Measurements from ENCODE around the gene CATSPER3. TPM values are rescaled to one million over a fixed set of nuclear protein-coding genes. Genes with fewer than 3 reads are reported as not detected.

Gene CATSPER3
- total RNA-seq (1 to 10 TPM in 1 of 4 donors, not detected in 3; 1.4 TPM), polyA plus RNA-seq (1 to 10 TPM in 1 of 3 donors, under 1 TPM in 1, not detected in 1; 0.57 to 1.2 TPM)

GRCh38 chr5:134967607-134968006 lies at the start of gene CATSPER3:
Gene CATSPER3 (plus strand): TSS chr5:134967907. CDS start chr5:134967992, 85 bp downstream.
- intact Hi-C loops (cut with DNase I): no loop called here
- Histone ChIP-seq H3K27me3 (no peaks in the 10 kb centered on the region), H3K9me3 (no peaks in the 10 kb centered on the region), H3K4me1 (no peaks in the 10 kb centered on the region), H3K4me3 (no peak within 1 kb of the TSS), H3K27ac (no peak within 1 kb of the TSS), H3K36me3 (peaks cover 0 to 29% (median 0%) of the 10 kb centered on the region in 4 donors)
- TF ChIP-seq POLR2AphosphoS5 (IDR thresholded peaks at IDR 0.05): no peak
- WGBS, 2 donors: 94 to 95% methylated on average over 3 of the region's 3 CpGs
- DNase-seq: no peak

GRCh38 chr5:134918861-134919260 lies 48.8 kb upstream of the CATSPER3 start:
- Histone ChIP-seq H3K36me3 (peaks cover 0 to 31% (median 4%) of the 10 kb centered on the region in 4 donors), H3K27me3 (no peaks in the 10 kb centered on the region), H3K9me3 (no peaks in the 10 kb centered on the region), H3K27ac (no peak overlapping the region), H3K4me3 (no peak overlapping the region), H3K4me1 (no peaks in the 10 kb centered on the region)
- intact Hi-C loops (cut with DNase I): no loop called here
- WGBS, 2 donors: 95 to 96% methylated on average over 3 of the region's 3 CpGs
- TF ChIP-seq POLR2AphosphoS5 (IDR thresholded peaks at IDR 0.05) (no peak), CTCF (IDR thresholded peaks at IDR 0.05) (no peak), POLR2A (IDR thresholded peaks at IDR 0.05) (no peak), EP300 (IDR thresholded peaks at IDR 0.05) (no peak)
- DNase-seq: no peak

- 94 to 97% methylated on average over 9 of the region's 9 CpGs for WGBS, 2 donors
- no peak for TF ChIP-seq EP300 (IDR thresholded peaks at IDR 0.05)
- no peak for TF ChIP-seq CTCF (IDR thresholded peaks at IDR 0.05)
- TF ChIP-seq POLR2AphosphoS5 (IDR thresholded peaks at IDR 0.05): no peak
- TF ChIP-seq POLR2A (IDR thresholded peaks at IDR 0.05): no peak
- Histone ChIP-seq H3K27ac (no peak overlapping the region), H3K4me3 (no peak overlapping the region), H3K36me3 (peaks cover 0 to 13% (median 2%) of the 10 kb centered on the region in 4 donors), H3K27me3 (no peaks in the 10 kb centered on the region), H3K9me3 (no peaks in the 10 kb centered on the region), H3K4me1 (no peaks in the 10 kb centered on the region)
- DNase-seq: no peak
- intact Hi-C loops (cut with DNase I): no loop called here
Observed at GRCh38 chr5:134920848-134921575, 46.7 kb upstream of the CATSPER3 start.

- intact Hi-C loops (cut with DNase I): no loop called here
- no peak overlapping the region for H3K27ac ChIP-seq
- WGBS, 2 donors: 98 to 99% methylated on average over 3 of the region's 3 CpGs
- H3K9me3 ChIP-seq: no peaks in the 10 kb centered on the region
- H3K4me1 ChIP-seq: no peaks in the 10 kb centered on the region
- H3K36me3 ChIP-seq: peaks cover 0 to 3% (median 0%) of the 10 kb centered on the region in 4 donors
- no peak for DNase-seq
- no peak overlapping the region for H3K4me3 ChIP-seq
- TF ChIP-seq EP300 (IDR thresholded peaks at IDR 0.05) (no peak), POLR2A (IDR thresholded peaks at IDR 0.05) (no peak)
- H3K27me3 ChIP-seq: no peaks in the 10 kb centered on the region
Observed at GRCh38 chr5:134932508-134932907, 35.2 kb upstream of the CATSPER3 start.

- H3K9me3 ChIP-seq: no peaks in the 10 kb centered on the region
- H3K36me3 ChIP-seq: peaks cover 0 to 3% (median 0%) of the 10 kb centered on the region in 4 donors
- no peaks in the 10 kb centered on the region for H3K4me1 ChIP-seq
- H3K4me3 ChIP-seq: no peak overlapping the region
- WGBS, 2 donors: 95 to 97% methylated on average over 5 of the region's 5 CpGs
- intact Hi-C loops (cut with DNase I): no loop called here
- no peaks in the 10 kb centered on the region for H3K27me3 ChIP-seq
- TF ChIP-seq POLR2AphosphoS5 (IDR thresholded peaks at IDR 0.05) (no peak), CTCF (IDR thresholded peaks at IDR 0.05) (no peak), POLR2A (IDR thresholded peaks at IDR 0.05) (no peak)
- DNase-seq: no peak
- H3K27ac ChIP-seq: no peak overlapping the region
Observed at GRCh38 chr5:134934202-134934601, 33.5 kb upstream of the CATSPER3 start.
